Kidney capillary endothelial cell (primary cell): ENCODE measurements around the gene NAPA.

ENCODE experiments used
- DNase-seq: peaks from one replicate; pipeline ENCODE4 v3.0.0-alpha.2; 2018; ENCODE audit warnings: low spot score

Gene NAPA

GRCh38 chr19:47456721-47457474 is 58.0 kb downstream of the NAPA start:
- DNase-seq: no peak

DNA sequence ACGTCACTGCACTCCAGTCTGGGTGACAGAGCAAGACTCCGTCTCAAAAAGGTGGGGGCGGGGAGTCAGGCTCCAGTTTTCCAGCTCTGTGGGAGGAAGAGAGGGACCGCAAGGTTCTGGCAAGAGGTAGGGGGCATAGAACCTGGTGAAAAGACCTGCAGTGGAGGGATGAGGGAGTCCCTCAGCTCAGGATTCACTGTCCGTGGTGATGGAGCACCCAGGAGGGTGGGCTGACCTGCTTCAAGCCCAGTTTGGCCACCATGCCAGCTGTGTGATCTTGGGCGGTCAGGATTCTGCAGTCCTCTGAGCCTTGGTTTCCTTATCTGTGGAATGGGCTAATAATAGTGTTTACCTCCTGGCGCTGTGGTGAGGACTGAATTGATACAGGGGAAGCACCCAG is 64.4 kb downstream of the NAPA start:
- no peak for DNase-seq

DNA sequence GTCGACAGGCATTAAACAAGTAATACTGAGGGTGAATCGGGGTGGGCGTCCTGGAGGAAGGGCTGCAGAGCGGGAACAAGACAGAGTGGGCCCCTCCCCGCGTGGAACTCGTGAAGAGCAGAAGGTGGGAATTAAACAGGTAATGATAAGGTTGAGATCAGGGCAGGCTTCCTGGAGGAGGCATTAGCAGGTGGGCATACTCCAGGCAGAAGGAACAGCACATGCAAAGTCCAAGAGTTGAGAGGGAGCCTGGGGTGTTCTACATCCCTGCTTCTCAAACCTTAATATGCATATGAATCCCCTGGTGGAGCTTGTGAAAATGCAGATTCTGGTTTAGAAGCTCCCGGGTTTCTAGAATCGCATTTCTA is 66.5 kb downstream of the NAPA start:
- no peak for DNase-seq

DNA sequence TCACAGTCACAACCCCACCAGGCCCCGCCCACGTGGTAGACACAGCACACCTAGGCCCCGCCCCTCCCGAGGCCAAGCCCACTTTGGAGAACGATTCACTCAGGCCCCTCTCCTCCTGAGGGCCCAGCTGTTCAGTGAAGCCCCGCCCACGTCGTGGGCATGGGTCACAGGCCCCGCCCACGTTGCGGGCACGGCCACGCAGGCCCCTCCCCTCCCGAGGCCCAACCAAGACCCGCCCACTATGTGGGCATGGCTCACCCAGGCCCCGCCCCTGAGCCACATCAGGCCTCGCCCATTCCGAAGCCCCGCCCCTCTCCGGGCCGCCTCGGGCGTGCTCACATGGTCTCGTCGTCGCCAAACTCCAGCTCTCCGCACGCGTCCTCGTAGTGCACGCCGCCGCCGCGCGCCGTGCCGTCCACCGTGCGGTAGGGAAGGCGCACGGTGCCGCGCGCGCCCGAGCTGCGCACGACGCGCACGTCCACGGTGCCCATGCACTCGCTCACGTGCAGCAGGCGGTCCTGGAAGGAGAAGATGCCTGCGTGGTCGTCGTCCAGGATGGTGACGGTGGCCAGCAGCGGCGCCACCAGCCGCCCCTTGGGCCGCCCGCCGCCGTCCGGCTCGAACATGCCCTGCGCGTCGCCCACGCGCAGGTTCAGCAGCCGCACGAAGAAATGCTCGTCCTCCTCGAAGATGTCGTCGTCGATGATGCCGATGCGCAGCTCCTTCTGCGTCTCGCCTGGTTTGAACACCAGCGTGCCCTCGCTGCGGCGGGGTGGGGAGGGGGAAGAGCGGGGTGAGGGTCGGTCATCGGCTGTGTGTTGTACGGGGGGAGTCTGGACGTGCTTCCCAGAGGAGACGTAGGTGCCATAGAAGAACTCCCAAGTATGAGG is 67.1 kb downstream of the NAPA start:
- peak; percentile 66 for DNase-seq

DNA sequence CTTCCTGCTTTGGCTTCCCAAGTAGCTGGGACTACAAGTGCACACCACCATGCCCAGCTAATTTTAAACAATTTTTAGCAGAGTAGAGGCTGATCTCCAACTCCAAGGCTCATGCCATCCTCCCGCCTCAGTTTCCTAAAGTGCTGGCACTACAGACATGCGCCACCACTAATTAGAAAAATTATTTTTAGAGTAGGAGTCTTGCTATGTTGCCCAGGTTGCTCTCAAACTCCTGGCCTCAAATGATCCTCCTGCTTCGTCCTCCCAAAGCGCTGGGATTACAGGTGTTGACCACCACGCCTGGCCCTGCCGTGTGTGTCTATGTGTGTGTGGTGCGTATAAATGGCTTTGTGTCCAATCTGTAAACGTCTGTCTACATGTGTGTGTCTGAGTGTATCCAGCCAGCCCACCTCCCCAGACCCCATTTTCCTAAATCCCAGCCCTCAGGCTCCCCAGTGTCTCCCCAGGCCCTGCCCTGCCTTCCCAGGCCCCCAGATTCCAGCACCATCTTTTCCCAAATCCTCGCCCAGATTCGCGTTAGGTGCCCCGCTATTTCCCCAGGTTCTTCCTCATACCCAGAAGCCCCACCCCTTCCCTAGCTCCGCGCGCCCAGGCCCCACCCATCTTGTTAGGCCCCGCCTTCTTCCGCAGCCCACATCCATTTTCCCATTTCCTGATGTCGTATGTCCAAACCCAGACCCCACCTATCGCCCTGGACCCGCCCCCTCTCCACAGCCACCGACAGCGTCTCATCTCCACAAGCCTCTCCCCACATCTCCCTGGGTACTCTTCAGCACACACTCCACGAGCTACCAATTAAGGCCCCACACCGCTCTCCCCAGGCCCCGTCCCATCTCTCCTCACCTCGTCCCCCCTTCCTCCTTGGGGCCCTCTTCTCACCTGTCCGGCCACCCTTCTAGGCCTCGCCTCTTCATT is 68.1 kb downstream of the NAPA start:
- no peak for DNase-seq

DNA sequence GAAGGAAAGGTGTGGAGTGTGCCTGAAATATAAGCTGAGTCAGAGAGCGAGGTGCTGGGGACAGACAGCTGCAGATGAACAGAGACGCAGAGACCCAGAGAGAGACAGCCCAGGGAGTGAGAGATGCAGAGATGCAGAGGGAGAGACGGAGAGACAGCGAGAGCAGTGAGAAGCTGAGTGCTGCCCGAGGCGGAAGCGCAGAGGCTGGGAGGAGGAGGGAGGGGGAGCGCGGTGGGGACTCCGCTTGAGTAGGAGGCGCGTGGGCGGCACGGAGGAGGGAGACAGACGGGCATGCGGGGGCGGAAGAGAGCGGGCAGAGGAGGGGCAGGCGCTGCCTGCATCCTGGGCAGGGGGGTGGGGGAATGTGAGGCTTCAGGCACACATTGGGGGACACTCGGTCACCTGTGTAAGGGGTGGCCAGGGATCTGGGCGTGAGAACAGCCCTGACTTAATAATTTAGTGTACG is 68.9 kb downstream of the NAPA start:
- no peak for DNase-seq

DNA sequence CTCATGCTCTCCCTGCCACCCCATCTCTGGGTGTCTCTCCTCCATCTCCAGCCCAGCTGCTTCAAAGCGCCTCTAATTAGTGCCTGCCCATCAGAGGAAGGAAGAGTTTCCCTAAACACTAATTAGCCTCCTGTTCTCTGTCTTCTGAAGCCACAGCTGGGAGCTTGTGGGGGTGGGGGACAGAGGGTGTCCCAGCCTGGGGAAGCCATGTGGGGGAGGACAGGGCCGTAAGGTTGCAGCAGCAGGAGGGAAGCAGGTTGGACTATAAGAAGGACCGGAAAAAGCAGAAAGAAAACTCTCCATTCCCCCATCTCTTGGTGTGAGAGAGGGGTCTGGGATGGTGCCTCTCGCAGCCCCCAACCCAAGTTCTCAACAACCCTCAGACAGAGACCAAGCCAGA is 69.3 kb downstream of the NAPA start:
- no peak for DNase-seq

- DNase-seq: no peak
Observed at GRCh38 chr19:47444388-47444821, 70.5 kb downstream of the NAPA start.

GRCh38 chr19:47443331-47443730 is 71.5 kb downstream of the NAPA start:
- DNase-seq: no peak

- DNase-seq: no peak
Observed at GRCh38 chr19:47438793-47439220, 76.1 kb downstream of the NAPA start.
